HepG2 (cell line): ENCODE data around the gene HDGFL2. TPM values are rescaled to one million over a fixed set of nuclear protein-coding genes. Genes with fewer than 3 reads are reported as not detected.

Experiments
- CBX1 ChIP-seq: IDR thresholded peaks from one replicate; pipeline ENCODE4 v1.6.1; 2016; ENCODE audit warnings: antibody characterized with exemption, low read depth
- CBX2 ChIP-seq, 2 experiments: fragments of 200-600 bp in 1 of 2; sonication (generic); formaldehyde crosslinking in 1 of 2; IDR thresholded peaks; 2 replicates each; pipeline versions ENCODE4 v1.7.0 to v1.8.1; 2018 to 2022; ENCODE audit warnings: low read depth in 2 of 2, low read length in 1 of 2, mild to moderate bottlenecking in 1 of 2, missing genetic modification reagents in 1 of 2
- CREB3 ChIP-seq: sonication (generic); formaldehyde crosslinking; IDR thresholded peaks from 2 replicates; pipeline ENCODE4 v1.5.0; 2020; ENCODE audit warnings: missing genetic modification reagents
- DNMT3B ChIP-seq: conservative IDR thresholded peaks from 2 replicates; pipeline ENCODE4 v1.6.1; 2016; ENCODE audit warnings: missing biosample characterization, control low read depth
- ESRRA ChIP-seq: sonication (generic); formaldehyde crosslinking; IDR thresholded peaks from 2 replicates; pipeline ENCODE4 v1.5.1; 2020; ENCODE audit warnings: mild to moderate bottlenecking, low read depth, missing genetic modification reagents
- FLYWCH1 ChIP-seq: sonication (generic); formaldehyde crosslinking; IDR thresholded peaks from 2 replicates; pipeline ENCODE4 v1.8.1; 2023; ENCODE audit warnings: mild to moderate bottlenecking, missing genetic modification reagents
- FOXP4 ChIP-seq: sonication (generic); formaldehyde crosslinking; IDR thresholded peaks from 2 replicates; pipeline ENCODE4 v1.4.0; 2020; ENCODE audit warnings: missing genetic modification reagents
- HOXA5 ChIP-seq: sonication (generic); formaldehyde crosslinking; IDR thresholded peaks from 2 replicates; pipeline ENCODE4 v1.4.0; 2020; ENCODE audit warnings: missing genetic modification reagents
- KLF13 ChIP-seq: sonication (generic); formaldehyde crosslinking; IDR thresholded peaks from 2 replicates; pipeline ENCODE4 v1.4.0; 2020; ENCODE audit warnings: mild to moderate bottlenecking, missing genetic modification reagents
- MAZ ChIP-seq, 2 experiments: sonication (generic) in 1 of 2; formaldehyde crosslinking in 1 of 2; IDR thresholded peaks; 2 replicates each; pipeline versions ENCODE4 v1.5.0 to v1.6.1; 2012 to 2020; ENCODE audit warnings: low read depth in 2 of 2, mild to moderate bottlenecking in 2 of 2, borderline replicate concordance in 1 of 2, improper control_type of control experiment in 1 of 2, low read length in 1 of 2, missing genetic modification reagents in 1 of 2, moderate library complexity in 1 of 2
- MLLT10 ChIP-seq: sonication (generic); formaldehyde crosslinking; IDR thresholded peaks from 2 replicates; pipeline ENCODE4 v1.4.0; 2020; ENCODE audit warnings: missing genetic modification reagents
- MYNN ChIP-seq: sonication (generic); formaldehyde crosslinking; IDR thresholded peaks from 2 replicates; pipeline ENCODE4 v1.4.0; 2020; ENCODE audit warnings: mild to moderate bottlenecking, low read depth, missing genetic modification reagents
- RFX3 ChIP-seq: IDR thresholded peaks from 2 replicates; pipeline ENCODE4 v1.6.1; 2016; ENCODE audit warnings: missing biosample characterization, missing genetic modification reagents
- SMC3 ChIP-seq: IDR thresholded peaks from 2 replicates; pipeline ENCODE4 v1.6.1; 2011; ENCODE audit warnings: low read length, improper control_type of control experiment
- SSRP1 ChIP-seq: IDR thresholded peaks from 2 replicates; pipeline ENCODE4 v1.6.1; 2016; ENCODE audit warnings: control low read depth
- TOPORS ChIP-seq: sonication (generic); formaldehyde crosslinking; IDR thresholded peaks from 2 replicates; pipeline ENCODE4 v1.8.0; 2023; ENCODE audit warnings: mild to moderate bottlenecking, missing genetic modification reagents
- ZBTB3 ChIP-seq: sonication (generic); formaldehyde crosslinking; IDR thresholded peaks from 2 replicates; pipeline ENCODE4 v1.4.0; 2020; ENCODE audit warnings: low read depth, mild to moderate bottlenecking, moderate library complexity, missing genetic modification reagents, borderline replicate concordance
- ZBTB39 ChIP-seq: sonication (generic); formaldehyde crosslinking; IDR thresholded peaks from 2 replicates; pipeline ENCODE4 v1.5.0; 2020; ENCODE audit warnings: missing genetic modification reagents
- ZNF605 ChIP-seq: sonication (generic); formaldehyde crosslinking; IDR thresholded peaks from 2 replicates; pipeline ENCODE4 v1.8.0; 2022; ENCODE audit warnings: mild to moderate bottlenecking, missing genetic modification reagents
- ZNF644 ChIP-seq: IDR thresholded peaks from 2 replicates; pipeline ENCODE4 v1.6.1; 2016; ENCODE audit warnings: low read depth
- ZNF703 ChIP-seq: sonication (generic); formaldehyde crosslinking; IDR thresholded peaks from 2 replicates; pipeline ENCODE4 v1.5.1; 2020; ENCODE audit warnings: missing genetic modification reagents, mild to moderate bottlenecking, moderate library complexity, borderline replicate concordance
- ZNF891 ChIP-seq: sonication (generic); formaldehyde crosslinking; IDR thresholded peaks from 2 replicates; pipeline ENCODE4 v1.5.0; 2020; ENCODE audit warnings: mild to moderate bottlenecking, missing genetic modification reagents
- ZSCAN12 ChIP-seq: sonication (generic); formaldehyde crosslinking; IDR thresholded peaks from 2 replicates; pipeline ENCODE4 v1.9.0; 2021; ENCODE audit warnings: mild to moderate bottlenecking, missing genetic modification reagents
- polyA plus RNA-seq, 8 experiments: library from polyadenylated mRNA; depleted of rRNA in 3 of 8; stranded (reverse) in 7 of 8; unstranded in 1 of 8; fragments of >200 nt; fragmentation: Illumina TruSeq in 4 of 8; extraction: Trizol in 4 of 8; gene quantifications; 2 replicates each; pipeline versions ENCODE4 v1.2.1 to v1.2.3, GENCODE V29; 2011 to 2016; ENCODE audit warnings: low read depth in 4 of 8, missing spikeins in 1 of 8, mixed read lengths in 1 of 8; ENCODE audit not compliant: insufficient read depth in 1 of 8
- total RNA-seq, 5 experiments: library from RNA; depleted of rRNA; stranded (reverse); fragments of >200 nt; fragmentation: Illumina TruSeq; extraction: Trizol; gene quantifications; 2 replicates each; pipeline ENCODE4 v1.2.3, GENCODE V29; 2016; ENCODE audit warnings: low read depth in 1 of 5
- TF ChIP-seq, protein P1 (sequence below): fragments of 450-650 bp; IDR thresholded peaks from 2 replicates; pipeline ENCODE4 v1.6.1; 2016

Gene HDGFL2
- total and polyA plus RNA-seq, 2 of the 13 experiments (the other 11 are each of a cell fraction or from before 2014, with no cell fraction given), result 20.0 to 51.1 TPM

GRCh38 chr19:4534836-4535658 is 63.0 kb downstream of the HDGFL2 start, which contains the start of gene PLIN5 (continued):
- TF ChIP-seq CBX2 (IDR thresholded peaks at IDR 0.05; ENCODE audit: low read depth, low read length), result no peak
- no peak for TF ChIP-seq CBX2 (CRISPR knock-in tag; IDR thresholded peaks at IDR 0.05; ENCODE audit: low read depth)
- no peak for TF ChIP-seq FLYWCH1 (CRISPR knock-in tag)
- peak; percentile 88 for TF ChIP-seq RFX3 (CRISPR knock-in tag)
- no peak for TF ChIP-seq MLLT10 (CRISPR knock-in tag)
- TF ChIP-seq, protein P1, sequence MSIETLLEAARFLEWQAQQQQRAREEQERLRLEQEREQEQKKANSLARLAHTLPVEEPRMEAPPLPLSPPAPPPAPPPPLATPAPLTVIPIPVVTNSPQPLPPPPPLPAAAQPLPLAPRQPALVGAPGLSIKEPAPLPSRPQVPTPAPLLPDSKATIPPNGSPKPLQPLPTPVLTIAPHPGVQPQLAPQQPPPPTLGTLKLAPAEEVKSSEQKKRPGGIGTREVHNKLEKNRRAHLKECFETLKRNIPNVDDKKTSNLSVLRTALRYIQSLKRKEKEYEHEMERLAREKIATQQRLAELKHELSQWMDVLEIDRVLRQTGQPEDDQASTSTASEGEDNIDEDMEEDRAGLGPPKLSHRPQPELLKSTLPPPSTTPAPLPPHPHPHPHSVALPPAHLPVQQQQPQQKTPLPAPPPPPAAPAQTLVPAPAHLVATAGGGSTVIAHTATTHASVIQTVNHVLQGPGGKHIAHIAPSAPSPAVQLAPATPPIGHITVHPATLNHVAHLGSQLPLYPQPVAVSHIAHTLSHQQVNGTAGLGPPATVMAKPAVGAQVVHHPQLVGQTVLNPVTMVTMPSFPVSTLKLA, result peak; percentile 47
- TF ChIP-seq ZNF605 (CRISPR knock-in tag), result no peak
- TF ChIP-seq SMC3, result no peak
- no peak for TF ChIP-seq ESRRA (CRISPR knock-in tag)
- no peak for TF ChIP-seq MYNN (CRISPR knock-in tag)
- no peak for TF ChIP-seq SSRP1 (CRISPR knock-in tag)
- TF ChIP-seq CREB3 (CRISPR knock-in tag), result no peak
- peak; percentile 84 for TF ChIP-seq MAZ (IDR thresholded peaks at IDR 0.05; ENCODE audit: borderline replicate concordance, low read depth, low read length)
- 0 out of 2 replicates have a peak, but pooled peaks have one; percentile 59 for TF ChIP-seq MAZ (CRISPR knock-in tag; IDR thresholded peaks at IDR 0.05; ENCODE audit: low read depth)
- no peak for TF ChIP-seq ZSCAN12
- no peak for TF ChIP-seq HOXA5 (CRISPR knock-in tag)
- no peak for TF ChIP-seq FOXP4 (CRISPR knock-in tag)
- no peak for TF ChIP-seq TOPORS
- TF ChIP-seq CBX1, result no peak
- no peak for TF ChIP-seq ZNF703 (CRISPR knock-in tag)
- TF ChIP-seq ZBTB3 (CRISPR knock-in tag), result no peak
- no peak for TF ChIP-seq KLF13 (CRISPR knock-in tag)
- TF ChIP-seq ZNF644, result no peak
- no peak for TF ChIP-seq ZBTB39 (CRISPR knock-in tag)
- TF ChIP-seq DNMT3B (CRISPR knock-in tag), result no peak
- TF ChIP-seq ZNF891 (CRISPR knock-in tag), result no peak
